Measurements from ENCODE around the gene OTOP3. TPM values are rescaled to one million over a fixed set of nuclear protein-coding genes. Genes with fewer than 3 reads are reported as not detected.
A peak's percentile ranks its signal among the peaks of the same experiment; 100 is the strongest.

The OTOP3 gene
- total RNA-seq, 1 experiment from 2014 or later = not detected

DNA sequence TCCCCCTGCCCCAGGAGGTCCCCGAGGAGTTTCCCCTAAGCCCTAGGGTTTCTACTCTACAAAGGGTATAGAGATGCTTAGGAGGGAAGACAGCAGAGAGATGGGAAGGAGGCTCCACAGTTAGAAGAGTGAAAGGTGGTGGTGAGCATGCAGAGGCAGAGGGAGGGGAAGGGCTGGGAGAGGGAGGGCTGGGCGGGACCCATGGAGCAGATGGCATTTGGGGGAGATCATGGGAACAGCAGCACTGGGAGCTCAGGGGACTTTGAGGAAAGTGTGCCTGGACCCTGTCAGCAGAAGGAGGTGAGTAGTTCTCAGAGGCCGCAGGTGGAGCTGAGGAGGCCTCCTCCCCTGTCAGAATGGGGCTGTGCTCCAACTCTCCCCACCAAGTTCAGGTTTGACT lies 650 bp upstream of the OTOP3 start:
- no peaks in the 10 kb centered on the region for H3F3A ChIP-seq (ENCODE audit: low read length, unreplicated experiment)
- H3K27me3 ChIP-seq (ENCODE audit: low read length) = peaks cover 34% of the 10 kb centered on the region
- H3K4me1 ChIP-seq (ENCODE audit: insufficient read depth, low read length) = no peaks in the 10 kb centered on the region
- no peak for DNase-seq
- BruUV-seq (replicated peaks) = no TSS peak
- no peaks in the 10 kb centered on the region for H3K79me2 ChIP-seq (ENCODE audit: low read length)
- TF ChIP-seq, protein P1, sequence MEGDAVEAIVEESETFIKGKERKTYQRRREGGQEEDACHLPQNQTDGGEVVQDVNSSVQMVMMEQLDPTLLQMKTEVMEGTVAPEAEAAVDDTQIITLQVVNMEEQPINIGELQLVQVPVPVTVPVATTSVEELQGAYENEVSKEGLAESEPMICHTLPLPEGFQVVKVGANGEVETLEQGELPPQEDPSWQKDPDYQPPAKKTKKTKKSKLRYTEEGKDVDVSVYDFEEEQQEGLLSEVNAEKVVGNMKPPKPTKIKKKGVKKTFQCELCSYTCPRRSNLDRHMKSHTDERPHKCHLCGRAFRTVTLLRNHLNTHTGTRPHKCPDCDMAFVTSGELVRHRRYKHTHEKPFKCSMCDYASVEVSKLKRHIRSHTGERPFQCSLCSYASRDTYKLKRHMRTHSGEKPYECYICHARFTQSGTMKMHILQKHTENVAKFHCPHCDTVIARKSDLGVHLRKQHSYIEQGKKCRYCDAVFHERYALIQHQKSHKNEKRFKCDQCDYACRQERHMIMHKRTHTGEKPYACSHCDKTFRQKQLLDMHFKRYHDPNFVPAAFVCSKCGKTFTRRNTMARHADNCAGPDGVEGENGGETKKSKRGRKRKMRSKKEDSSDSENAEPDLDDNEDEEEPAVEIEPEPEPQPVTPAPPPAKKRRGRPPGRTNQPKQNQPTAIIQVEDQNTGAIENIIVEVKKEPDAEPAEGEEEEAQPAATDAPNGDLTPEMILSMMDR (conservative IDR thresholded peaks at IDR 0.05; ENCODE audit: low read depth, low read length) = no peak
- TF ChIP-seq EZH2phosphoT487 (IDR thresholded peaks at IDR 0.05; ENCODE audit: borderline replicate concordance, low read length) = no peak
- TF ChIP-seq EZH2 (IDR thresholded peaks at IDR 0.05; ENCODE audit: low read length, unreplicated experiment) = no peak
- H3K9me3 ChIP-seq (ENCODE audit: low read length) = no peaks in the 10 kb centered on the region
- H3K9ac ChIP-seq (ENCODE audit: low read length) = no peak overlapping the region
- H2AFZ ChIP-seq (ENCODE audit: low read length) = no peak overlapping the region
- H4K20me1 ChIP-seq (ENCODE audit: low read length) = no peaks in the 10 kb centered on the region
- intact Hi-C loops (cut with micrococcal nuclease) = no loop called here
- POLR2A ChIA-PET (ENCODE audit: unreplicated experiment) = no interaction called here
- no peak overlapping the region for H3K4me2 ChIP-seq (ENCODE audit: low read length)
- no peaks in the 10 kb centered on the region for H3K36me3 ChIP-seq (ENCODE audit: low read depth, low read length)
- H3K4me3 ChIP-seq (ENCODE audit: low read length) = no peak overlapping the region
- no peak overlapping the region for H3K27ac ChIP-seq (ENCODE audit: low read length)
- no peak for ATAC-seq
- no peaks in the 10 kb centered on the region for H3K9me2 ChIP-seq (replicated peaks; ENCODE audit: low read length)
- CTCF ChIA-PET = no interaction called here

DNA sequence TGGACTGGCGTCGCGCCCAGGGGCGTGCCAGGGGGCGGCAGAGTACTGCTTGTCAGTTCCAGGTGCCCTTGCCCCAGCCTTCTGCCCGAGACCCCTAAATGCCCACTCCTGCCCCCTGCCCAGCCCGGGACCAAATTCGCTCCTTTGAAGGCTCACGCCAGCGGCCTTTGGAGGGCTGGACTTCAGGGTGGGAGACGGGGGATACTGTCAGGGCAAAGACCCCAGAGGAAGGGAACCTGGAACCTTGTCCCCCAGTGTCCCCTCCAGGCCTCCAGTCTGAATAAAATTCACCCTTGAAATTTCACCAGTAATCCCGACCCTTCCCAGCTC lies 737 bp downstream of the OTOP3 start:
- H3K9me3 ChIP-seq (ENCODE audit: low read length) = no peaks in the 10 kb centered on the region
- H3F3A ChIP-seq (ENCODE audit: low read length, unreplicated experiment) = no peaks in the 10 kb centered on the region
- intact Hi-C loops (cut with micrococcal nuclease) = no loop called here
- H3K27ac ChIP-seq (ENCODE audit: low read length) = no peak overlapping the region
- CTCF ChIA-PET = no interaction called here
- POLR2A ChIA-PET (ENCODE audit: unreplicated experiment) = no interaction called here
- ATAC-seq = no peak
- H3K4me2 ChIP-seq (ENCODE audit: low read length) = peak overlapping the region; percentile 21; the same call in 1 of the 2 replicates
- H4K20me1 ChIP-seq (ENCODE audit: low read length) = no peaks in the 10 kb centered on the region
- no peak overlapping the region for H2AFZ ChIP-seq (ENCODE audit: low read length)
- H3K36me3 ChIP-seq (ENCODE audit: low read depth, low read length) = no peaks in the 10 kb centered on the region
- no peaks in the 10 kb centered on the region for H3K9me2 ChIP-seq (replicated peaks; ENCODE audit: low read length)
- BruUV-seq (replicated peaks) = no TSS peak
- no peak overlapping the region for H3K4me3 ChIP-seq (ENCODE audit: low read length)
- TF ChIP-seq EZH2 (IDR thresholded peaks at IDR 0.05; ENCODE audit: low read length, unreplicated experiment) (no peak), EZH2phosphoT487 (IDR thresholded peaks at IDR 0.05; ENCODE audit: borderline replicate concordance, low read length) (no peak)
- TF ChIP-seq, protein P1 (conservative IDR thresholded peaks at IDR 0.05; ENCODE audit: low read depth, low read length) = no peak
- no peak for DNase-seq
- H3K9ac ChIP-seq (ENCODE audit: low read length) = no peak overlapping the region
- no peaks in the 10 kb centered on the region for H3K4me1 ChIP-seq (ENCODE audit: insufficient read depth, low read length)
- peaks cover 34% of the 10 kb centered on the region for H3K27me3 ChIP-seq (ENCODE audit: low read length)
- H3K79me2 ChIP-seq (ENCODE audit: low read length) = no peaks in the 10 kb centered on the region

DNA sequence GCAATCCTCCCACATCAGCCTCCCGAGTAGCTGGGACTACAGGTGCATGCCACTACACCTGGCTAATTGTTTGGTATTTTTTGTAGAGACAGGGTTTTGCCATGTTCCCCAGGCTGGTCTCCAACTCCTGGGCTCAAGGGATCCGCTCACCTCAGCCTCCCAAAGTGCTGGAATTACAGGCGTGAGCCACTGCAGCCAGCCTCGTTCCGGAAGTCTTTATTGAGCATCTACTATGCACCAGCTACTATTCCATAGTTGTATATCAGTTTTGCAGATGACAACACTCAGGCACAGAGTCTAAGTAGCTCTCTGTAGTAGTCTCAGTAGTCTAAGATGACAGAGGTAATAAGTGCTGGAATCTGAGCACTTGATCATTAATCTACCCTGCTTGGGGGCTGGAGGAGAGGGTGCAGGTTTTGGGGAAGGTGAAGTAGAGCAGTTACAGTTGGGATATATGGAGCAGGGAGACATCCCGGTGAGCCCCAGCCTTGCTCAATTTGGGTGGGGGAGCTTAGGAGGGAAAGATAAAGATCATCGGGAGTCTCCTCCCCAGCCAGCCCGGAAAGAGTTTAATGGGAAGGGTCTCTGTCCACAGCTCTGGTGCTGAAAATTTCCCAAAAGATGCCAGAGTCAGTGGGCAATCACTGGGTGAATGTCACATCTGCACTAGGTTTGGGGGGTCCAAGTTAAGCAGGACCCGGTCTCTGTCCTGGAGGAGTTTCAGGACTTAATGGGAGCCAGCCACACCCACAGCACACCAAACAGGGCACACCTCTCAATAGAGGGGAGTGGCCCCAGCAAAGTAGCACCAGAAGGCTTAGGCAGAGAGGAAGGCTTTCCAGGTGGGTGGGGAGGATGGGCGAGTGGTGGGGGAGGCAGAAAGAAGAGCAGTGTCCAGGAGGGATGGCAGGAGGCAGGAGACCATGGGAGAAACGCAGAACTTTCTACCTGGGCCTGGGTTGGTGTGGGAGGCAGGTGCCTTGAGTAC lies 1.7 kb downstream of the OTOP3 start:
- Histone ChIP-seq H3K79me2 (ENCODE audit: low read length) (no peaks in the 10 kb centered on the region), H3K4me3 (ENCODE audit: low read length) (no peak overlapping the region), H3K9me3 (ENCODE audit: low read length) (no peaks in the 10 kb centered on the region), H3K4me2 (ENCODE audit: low read length) (no peak overlapping the region), H3K27ac (ENCODE audit: low read length) (no peak overlapping the region), H2AFZ (ENCODE audit: low read length) (no peak overlapping the region), H3K9ac (ENCODE audit: low read length) (no peak overlapping the region), H3K9me2 (replicated peaks; ENCODE audit: low read length) (no peaks in the 10 kb centered on the region), H3F3A (ENCODE audit: low read length, unreplicated experiment) (no peaks in the 10 kb centered on the region), H4K20me1 (ENCODE audit: low read length) (no peaks in the 10 kb centered on the region), H3K36me3 (ENCODE audit: low read depth, low read length) (no peaks in the 10 kb centered on the region), H3K27me3 (ENCODE audit: low read length) (peaks cover 34% of the 10 kb centered on the region), H3K4me1 (ENCODE audit: insufficient read depth, low read length) (no peaks in the 10 kb centered on the region)
- intact Hi-C loops (cut with micrococcal nuclease) = no loop called here
- ChIA-PET POLR2A (ENCODE audit: unreplicated experiment) (no interaction called here), CTCF (interaction anchor here (1.1 kb wide), 1 partner anchor 13 kb away, joined by 3 read pairs; the partner anchor contains the start of gene OTOP2)
- ATAC-seq = no peak
- BruUV-seq (replicated peaks) = no TSS peak
- TF ChIP-seq EZH2phosphoT487 (IDR thresholded peaks at IDR 0.05; ENCODE audit: borderline replicate concordance, low read length) (no peak), EZH2 (IDR thresholded peaks at IDR 0.05; ENCODE audit: low read length, unreplicated experiment) (no peak)
- TF ChIP-seq, protein P1 (conservative IDR thresholded peaks at IDR 0.05; ENCODE audit: low read depth, low read length) = no peak
- peak; percentile 27 for DNase-seq

Data from PC-3 (cell line).